Measurements from ENCODE around the gene TLX3.
"Not testable (repeated sequence)": the region's sequence is repeated elsewhere in the genome, so short reads cannot be mapped to it uniquely, and the experiment has no call there.

Gene TLX3

GRCh38 chr5:171330021-171330420 is 21.0 kb downstream of the TLX3 start:
- no peak for DNase-seq

- peak; percentile 22 for DNase-seq
Observed at GRCh38 chr5:171335616-171336015, 26.6 kb downstream of the TLX3 start.

GRCh38 chr5:171336521-171337209 is 27.6 kb downstream of the TLX3 start:
- peak; percentile 86 for DNase-seq

- DNase-seq: no peak
Observed at GRCh38 chr5:171337210-171337569, 28.1 kb downstream of the TLX3 start.

- DNase-seq: no peak
Observed at GRCh38 chr5:171340042-171340441, 31.0 kb downstream of the TLX3 start.

- no peak for DNase-seq
Observed at GRCh38 chr5:171340491-171340890, 31.4 kb downstream of the TLX3 start.

- DNase-seq: peak; percentile 85
Observed at GRCh38 chr5:171342362-171343111, 33.5 kb downstream of the TLX3 start.

- no peak for DNase-seq
Observed at GRCh38 chr5:171344936-171345608, 36.0 kb downstream of the TLX3 start.

GRCh38 chr5:171351536-171352073 is 42.6 kb downstream of the TLX3 start:
- no peak for DNase-seq

GRCh38 chr5:171355302-171355724 is 46.3 kb downstream of the TLX3 start:
- DNase-seq: no peak

- no peak for DNase-seq
Observed at GRCh38 chr5:171357843-171358242, 48.8 kb downstream of the TLX3 start.

- DNase-seq: not testable (repeated sequence)
Observed at GRCh38 chr5:171361151-171361550, 52.1 kb downstream of the TLX3 start.
